HPDE6-E6E7 (cell line): ENCODE data around the gene SSH2.
"Not testable (repeated sequence)": the region's sequence is repeated elsewhere in the genome, so short reads cannot be mapped to it uniquely, and the experiment has no call there.

Experiments used
- DNase-seq: peaks from one replicate; pipeline ENCODE4 v3.0.0; 2011; ENCODE audit warnings: missing footprints; ENCODE audit errors: extremely low spot score

Gene SSH2

DNA sequence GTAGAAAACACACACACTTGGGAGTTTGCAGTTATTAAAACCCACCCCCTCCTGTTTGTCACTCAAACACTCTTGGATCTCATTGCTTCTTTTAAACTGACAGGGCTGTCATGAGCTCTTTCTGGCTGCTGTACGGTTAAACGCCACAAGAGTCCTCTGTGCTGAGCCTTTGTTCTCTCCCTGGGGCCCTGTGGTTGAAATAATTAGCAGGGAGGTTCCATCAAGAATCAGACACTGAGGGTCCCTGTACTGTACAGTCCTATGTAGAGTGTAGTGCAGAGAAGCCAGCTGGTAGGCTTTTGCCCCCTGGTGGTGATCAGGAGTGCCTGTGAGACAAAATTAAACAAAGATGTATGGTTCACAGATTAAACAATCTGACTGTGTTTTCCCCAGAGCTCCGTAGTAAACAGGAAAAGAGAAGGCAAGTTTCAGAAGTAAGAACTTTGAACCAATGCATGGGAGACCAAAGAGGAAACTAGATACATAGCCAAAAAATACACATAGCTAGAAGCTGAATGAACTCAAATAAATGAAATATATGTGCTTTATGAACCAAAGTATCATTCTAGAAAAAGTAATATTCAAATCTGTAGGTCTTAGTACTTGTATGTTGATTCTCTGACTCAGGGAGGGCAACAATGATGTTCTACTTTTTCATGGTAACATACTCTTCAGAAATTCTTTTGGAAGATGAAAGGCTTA is 1.4 kb upstream of the SSH2 start:
- peak; percentile 36 for DNase-seq

DNA sequence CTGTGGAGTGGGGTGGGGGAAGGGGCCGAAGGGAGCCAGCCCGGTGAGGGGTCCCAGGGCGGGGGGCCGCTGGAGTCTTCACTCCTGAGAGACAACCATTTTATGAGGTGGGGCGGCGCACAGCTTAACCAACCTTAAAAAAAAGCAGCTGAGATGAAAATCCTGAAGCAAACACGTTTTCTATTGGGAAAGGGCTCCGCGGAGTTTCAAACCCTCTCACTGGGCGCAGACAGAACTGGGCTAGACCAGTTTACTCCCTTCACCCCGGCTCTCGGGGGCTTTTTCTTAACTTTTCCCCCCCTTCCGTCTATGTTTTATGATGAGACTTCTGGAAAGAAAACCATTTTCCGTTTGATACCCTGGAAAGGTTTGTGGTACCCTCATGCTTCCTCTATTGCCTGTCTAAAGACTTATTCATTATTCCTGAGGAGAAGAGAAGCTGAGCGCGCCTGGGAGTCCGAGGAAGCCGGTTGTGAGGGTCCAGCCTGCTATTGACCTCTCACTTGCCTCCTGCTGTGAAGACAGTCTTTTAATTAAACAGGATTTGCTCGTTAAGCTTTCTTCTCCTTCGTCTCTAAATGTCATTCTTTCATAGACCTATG is 482 bp upstream of the SSH2 start:
- no peak for DNase-seq

DNA sequence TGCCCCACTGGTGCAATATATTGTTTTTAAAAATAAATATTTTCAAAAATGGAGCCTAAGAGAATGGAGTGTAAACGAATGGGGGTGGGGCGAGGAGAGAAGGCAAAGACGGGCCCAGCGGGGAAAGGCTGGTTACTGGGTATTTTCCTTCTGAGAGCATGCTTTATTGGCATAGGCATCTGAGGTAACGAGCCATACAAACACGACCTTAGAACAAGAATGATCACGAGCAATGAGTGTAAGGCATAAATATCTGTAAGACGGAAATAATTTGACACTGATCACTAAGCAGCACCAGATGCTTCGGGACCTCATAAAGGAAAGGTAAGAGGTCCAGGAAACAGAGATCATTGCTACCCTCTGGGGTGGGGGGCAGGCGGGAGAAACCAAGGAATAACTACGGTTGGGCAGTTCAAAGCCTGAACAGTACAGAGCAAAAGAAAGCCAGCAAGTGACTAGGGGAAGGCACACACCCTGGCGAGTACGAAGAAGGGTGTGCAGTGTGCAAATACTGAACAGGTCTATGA is 959 bp downstream of the SSH2 start:
- no peak for DNase-seq

DNA sequence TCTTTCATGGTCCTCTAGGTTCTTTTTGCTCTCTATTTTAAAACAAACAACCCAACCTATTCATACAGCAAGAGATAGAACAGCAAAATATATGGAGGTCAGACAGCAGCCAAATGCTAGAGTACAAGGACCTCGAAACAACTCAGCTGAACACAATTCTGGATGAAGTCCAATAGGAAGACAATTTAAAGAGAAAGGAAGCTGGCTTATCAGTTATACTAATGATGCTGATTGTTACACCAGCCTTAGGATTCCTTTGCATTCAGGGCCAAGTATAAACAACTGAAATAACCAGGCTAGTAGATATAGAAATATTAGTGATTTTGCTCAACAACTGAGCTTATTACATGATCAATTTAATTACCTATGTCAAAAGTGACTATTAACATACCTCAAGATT is 2.5 kb downstream of the SSH2 start:
- DNase-seq: no peak

DNA sequence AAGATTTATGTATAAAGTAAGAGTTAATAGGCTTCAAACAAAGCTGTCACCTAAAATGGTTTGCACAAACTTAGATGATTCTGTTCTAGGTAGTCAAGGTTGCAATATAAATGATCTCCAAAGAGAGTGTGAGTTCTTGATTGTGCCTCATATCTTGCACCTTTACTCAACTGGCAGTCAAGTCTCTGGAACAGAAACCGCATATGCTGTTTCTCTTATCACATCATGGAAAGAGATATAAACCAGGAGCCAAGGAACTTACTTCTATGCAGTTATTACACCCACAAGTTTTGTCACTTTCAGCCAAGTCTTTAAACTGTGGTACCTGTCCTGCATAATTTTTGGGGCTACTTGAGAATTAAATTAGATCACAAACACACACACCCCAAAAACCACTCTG is 5.2 kb downstream of the SSH2 start:
- no peak for DNase-seq

DNA sequence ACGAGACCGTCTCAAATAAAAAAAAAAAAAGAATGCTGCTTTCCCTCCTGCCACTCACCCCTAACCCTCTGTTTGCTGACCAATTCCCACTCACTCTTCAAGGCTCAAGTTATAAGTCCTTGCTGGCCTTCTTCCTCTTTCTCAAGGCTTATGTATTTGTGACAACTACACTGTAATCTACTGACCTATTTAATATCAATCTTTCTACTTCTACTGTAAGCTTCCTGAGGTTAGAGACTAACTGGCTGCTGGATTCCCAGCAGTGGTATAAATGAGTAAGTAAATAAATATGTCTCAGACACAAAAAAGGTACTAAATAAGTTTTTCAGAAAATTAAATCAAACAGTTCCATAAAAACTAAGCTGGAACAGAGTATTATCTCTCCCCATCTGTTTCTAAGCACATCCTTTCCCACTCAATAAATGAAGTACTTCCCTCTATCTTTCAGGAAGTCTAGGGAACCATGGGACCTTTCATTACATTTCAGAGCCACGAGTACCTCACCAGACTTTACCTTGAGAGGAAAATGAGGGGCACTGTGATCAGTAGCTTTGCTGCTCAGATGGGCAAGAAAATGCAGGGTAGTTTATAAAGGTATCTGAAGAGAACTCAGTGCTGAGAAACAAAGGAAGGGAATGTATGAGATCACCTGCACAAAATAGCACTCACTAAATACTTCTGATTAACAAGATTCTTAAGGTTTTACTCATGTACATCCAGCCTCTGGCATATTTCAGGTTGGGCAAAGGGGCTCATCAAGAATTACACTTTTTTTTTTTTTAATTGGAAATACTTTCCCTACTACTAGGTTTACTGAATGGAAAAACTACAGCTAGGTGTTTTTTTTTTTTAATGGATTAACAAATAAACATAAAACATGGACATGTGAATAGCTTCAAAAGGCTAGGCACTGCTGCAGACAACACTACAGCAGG is 10.8 kb downstream of the SSH2 start:
- DNase-seq: peak; percentile 23

DNA sequence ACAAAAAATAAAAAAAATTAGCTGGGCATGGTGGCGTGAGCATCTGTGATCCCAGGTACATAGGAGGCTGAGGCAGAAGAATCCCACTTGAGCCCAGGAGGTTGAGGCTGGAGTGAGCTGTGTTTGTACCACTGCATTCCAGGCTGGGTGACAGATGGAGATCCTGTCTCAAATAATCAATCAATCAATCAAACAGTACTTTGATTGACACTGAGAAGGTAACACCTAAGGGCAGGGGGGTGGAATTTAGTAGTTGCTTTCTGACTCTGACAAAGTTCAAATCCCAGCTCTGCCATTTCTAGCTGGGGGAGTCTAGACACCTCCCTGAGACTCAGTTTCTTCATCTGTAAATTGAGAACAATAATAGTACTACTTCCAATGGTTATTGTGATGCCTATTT is 12.0 kb downstream of the SSH2 start:
- DNase-seq: no peak

DNA sequence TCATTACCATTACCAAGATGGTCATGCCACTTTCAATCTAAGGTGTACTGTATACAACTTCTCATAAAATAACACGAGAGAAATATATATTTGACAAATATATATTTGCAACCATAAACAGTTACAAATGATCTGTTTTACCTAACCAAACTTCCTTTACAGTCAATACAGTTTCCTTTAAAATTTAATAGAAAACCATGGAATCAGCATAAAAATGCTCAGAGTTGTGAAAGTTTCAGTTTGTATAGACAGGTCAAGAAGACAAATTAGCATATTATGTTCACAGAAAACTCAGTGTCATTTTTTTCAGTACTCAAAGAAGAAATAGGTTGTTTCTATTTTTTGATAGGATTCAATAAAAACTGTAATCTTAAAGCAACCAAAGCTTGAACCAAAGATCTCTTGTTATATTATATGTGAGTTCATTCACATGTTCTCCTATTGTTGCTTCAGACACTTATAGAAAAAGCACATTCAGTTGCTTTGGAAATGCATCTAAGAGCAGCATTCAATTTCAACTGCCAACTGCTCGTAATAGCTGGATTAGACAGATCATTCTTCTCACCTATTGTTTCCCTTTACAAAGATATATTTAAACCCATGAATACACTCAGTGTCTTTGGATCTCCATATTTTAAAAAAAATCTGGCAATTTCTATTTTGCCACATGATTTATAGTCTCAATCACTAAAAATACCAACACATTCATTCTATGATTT is 15.1 kb downstream of the SSH2 start:
- DNase-seq: no peak

DNA sequence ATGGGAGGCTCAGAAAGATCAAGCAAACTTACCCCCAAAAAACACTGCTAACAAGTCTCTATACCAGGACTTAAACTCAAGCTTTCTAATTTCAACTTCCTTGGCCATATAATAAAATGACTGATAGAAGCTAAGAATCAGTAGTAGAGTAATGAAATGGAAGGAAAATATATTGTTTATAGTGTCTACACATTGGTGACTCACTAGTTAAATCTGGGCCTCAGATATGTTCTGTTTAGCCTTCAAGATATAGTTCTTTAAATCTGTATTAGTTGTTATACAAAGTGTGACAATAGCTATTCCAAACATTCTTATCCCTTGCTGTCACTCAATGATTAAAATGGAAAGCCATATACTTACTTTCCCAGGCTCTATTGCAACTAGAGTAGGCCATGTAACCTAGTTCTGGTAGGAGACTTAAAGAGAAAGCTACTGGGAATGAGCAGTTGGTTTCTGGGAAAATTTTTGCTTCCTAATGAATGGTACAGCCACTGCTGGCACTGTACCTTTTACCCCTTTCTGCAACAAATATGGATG is 18.3 kb downstream of the SSH2 start:
- no peak for DNase-seq

DNA sequence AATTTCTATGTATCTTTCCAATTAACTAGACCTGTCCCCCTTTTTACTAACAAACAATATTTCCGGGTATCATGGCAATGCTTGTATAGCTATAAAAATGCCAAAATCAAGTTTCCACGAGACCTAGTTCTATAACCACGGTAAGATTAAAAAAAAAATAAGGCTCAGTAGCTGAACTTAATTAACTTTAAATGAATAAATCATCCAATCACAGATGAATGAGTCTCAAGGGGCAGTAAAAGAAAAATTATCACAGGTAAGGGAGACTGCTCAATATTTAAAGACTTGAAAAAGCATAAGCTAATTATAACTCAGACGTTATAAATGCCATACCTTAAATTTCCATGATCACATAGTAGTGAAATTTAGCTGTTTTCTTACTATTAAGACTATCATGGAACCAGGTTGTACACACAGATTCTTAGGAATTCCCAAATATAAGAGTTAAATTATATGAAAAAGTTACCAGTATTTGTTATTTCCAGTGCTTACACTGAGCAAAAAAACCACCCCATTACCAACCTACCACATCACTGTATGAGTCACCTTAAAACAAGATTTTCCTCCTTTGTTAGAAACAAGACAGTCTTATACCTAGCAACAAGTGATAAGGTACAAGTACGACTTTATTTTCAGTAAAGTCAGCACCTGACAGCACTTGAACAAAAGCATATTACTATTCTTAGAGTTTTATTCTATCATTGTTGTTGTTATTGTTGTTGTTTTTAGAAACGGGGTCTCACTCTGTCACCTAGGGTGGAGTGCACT is 20.6 kb downstream of the SSH2 start:
- peak; percentile 40 for DNase-seq

DNA sequence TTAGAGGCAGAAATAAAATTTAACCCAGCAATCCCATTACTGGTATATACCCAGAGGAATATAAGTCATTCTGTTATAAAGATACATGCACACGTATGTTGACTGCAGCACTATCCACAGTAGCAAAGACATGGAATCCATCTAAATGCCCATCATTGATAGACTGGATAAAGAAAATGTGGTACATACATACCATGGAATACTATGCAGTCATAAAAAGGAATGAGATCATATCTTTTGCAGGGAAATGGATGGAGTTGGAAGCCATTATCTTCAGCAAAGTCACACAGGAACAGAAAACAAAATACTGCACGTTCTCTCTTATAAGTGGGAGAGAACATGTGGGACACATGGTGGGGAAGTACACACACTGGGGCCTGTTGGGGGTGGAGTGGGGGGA is 23.1 kb downstream of the SSH2 start:
- no peak for DNase-seq

DNA sequence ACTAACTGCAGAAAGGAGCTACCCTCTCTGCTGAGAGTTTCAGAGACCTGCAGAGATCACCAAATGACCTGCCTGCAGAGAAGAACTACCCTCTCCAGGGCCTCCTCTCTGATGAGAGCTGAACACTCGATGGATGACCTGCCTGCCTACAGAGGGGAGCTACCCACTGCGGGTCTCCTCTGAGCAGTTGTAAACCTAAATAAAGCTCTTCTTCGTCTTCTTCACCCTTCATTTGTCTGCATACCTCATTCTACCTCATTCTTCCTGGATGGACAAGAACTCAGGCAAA is 24.2 kb downstream of the SSH2 start:
- DNase-seq: no peak

DNA sequence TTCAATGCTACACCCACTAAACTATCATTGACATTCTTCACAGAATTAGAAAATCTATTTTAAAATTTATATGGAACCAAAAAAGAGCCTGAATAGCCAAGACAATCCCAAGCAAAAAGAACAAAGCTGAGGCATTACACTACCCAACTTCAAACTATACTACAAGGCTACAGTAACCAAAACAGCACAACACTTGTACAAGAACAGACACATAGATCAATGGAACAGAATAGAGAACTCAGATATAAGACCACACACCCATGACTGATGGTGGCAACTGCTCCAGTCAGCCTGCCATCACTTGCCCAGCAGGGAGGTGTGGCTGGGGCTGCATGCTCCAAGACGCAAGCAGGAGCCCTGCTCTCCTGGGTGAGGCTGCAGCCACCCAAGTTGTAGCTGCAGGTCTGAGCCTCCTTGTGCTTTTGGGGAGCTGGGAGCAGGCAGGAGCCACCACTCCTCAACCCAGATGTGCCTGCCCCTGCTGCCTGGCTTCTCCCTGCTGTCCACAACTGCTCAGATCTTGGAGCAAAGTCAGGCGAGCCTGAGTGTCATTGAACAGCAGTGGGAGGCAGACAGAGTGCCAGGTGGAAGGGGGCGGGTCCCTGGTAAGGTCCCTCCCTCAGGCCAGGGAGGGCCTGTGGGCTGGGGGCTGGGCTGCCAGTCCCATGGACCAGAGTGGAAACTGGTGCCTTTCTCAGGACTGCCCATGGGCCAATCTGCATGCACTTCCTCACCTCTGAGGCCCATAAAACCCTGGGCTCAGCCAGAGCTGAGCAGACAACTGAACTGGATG is 24.7 kb downstream of the SSH2 start:
- DNase-seq: no peak

DNA sequence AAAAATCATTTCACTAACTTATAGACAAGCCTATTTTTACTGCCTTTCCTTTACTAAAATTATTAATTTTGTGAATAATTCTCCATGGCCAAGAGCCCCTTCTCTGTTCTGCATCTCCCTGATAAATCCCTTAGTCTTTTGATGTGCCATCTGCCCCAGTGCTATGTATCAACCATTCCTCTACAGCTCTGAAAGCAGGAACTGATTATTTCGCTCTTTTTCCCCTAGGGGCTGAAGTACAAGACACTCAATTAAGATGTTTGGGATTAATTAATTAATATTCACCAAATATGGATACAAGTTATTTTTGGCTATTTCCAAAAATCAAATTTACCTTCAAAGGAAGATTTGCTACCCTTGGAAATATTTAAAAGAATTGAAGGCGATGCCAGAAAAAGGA is 26.6 kb downstream of the SSH2 start:
- no peak for DNase-seq

DNA sequence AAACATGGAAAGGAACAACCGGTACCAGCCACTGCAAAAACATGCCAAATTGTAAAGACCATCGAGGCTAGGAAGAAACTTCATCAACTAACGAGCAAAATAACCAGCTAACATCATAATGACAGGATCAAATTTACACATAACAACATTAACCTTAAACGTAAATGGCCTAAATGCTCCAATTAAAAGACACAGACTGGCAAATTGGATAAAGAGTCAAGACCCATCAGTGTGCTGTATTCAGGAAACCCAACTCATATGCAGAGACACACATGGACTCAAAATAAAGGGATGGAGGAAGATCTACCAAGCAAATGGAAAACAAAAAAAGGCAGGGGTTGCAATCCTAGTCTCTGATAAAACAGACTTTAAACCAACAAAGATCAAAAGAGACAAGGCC is 32.9 kb downstream of the SSH2 start:
- not testable (repeated sequence) for DNase-seq

DNA sequence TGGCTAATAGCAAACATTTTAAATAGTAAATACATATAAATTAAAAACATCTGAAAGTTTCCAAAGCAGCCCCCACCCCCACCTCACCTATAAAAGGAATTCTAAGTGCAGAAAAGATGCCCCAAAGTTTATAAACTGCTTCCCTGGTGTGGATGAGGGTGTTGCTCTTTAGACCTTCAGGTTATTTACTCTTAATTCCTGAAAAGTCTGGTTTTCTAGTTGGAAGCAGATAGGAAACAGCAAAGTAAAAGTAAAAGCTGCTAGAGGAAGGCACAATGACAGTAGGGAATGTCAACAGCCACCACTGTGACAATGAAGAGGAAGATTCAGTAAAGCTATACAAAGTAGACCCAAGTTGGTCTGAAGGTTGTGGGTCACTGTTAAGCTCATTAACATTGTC is 37.8 kb downstream of the SSH2 start:
- DNase-seq: no peak

DNA sequence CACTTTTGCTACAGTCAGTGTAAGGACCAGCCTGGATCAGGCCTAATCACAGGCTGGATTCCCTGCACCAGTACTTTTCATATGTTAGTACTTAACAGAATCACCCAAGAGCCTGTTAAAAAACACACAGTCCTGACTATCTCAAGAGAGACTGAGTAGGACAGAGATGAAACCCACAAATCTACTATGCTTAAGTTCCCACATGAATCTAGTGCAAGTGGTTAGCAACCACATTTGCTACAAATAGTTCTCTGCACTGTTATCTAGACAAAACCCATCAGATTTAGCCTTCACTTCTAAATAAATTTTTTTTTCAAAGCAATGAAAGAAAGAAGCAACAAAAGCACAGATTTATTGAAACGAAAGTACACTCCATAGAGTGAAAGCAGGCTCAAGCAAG is 38.9 kb downstream of the SSH2 start:
- no peak for DNase-seq

DNA sequence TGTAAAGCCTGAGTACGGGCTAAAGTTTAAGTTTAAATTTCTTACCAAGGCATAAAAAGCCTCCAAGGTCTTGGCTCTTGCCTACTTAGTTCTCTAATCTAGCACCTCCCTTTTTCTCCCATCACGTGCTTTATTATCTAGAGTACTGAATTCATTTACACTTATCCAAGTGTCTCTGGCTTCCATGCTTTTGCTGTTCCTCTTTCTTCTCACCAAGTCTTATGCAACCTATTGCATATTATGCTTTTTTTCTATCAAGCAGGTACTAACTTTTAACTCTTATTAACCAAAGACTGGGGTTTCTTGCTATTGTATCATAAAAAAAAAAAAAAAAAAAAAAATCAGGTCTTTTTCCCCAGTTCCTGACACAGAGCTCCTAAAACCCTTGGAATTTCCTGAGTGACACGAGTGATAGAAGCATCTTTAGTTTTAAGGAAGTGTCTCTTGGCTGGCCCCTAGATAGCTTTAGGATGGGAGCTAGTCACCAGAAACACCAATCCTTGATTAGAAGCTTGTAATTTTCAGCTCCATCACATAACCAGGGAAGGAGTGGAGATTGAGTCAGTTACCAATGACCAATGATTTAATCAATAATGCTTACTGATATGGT is 44.9 kb downstream of the SSH2 start:
- DNase-seq: no peak

DNA sequence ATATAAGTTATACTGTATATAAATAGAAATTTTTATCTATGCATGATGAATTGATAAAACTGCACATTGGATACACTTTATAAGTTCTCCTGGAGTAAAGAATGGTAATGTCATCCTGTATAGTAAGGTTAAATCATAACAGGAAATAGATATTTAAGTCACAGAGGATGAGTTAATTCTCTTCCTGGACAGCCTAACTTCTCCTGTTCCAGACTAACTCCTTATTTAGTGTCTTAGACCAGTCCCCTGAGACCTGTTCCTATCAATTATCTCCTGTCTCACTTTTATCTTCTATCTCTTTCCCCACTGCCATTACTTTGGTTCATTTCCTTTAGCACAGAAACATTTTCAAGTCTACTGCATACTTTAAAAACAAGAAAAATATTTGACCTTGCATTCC is 46.5 kb downstream of the SSH2 start:
- no peak for DNase-seq

DNA sequence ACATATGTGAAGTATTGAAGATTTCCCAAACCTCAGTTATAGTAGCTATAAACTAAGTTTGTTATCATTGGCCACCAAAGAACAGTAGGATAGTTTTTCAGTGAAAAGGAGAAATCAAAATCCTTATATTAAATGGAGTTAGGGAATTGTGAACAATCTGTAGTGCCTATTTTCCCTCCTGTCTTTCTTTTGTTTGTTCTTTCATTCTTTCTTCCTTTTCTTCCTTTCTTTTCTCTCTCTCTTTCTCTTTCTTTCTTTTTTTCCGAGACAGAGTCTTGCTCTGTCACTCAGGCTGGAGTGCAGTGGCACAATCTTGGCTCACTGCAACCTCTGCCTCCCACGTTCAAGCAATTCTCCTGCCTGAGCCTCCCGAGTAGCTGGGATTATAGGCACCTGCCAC is 48.8 kb downstream of the SSH2 start:
- DNase-seq: no peak
